K562 (cell line): ENCODE results near the gene KCNB1. TPM values are rescaled to one million over a fixed set of nuclear protein-coding genes. Genes with fewer than 3 reads are reported as not detected.

Source experiments
- ATAC-seq: fragments of 200-7000 bp; cut with Tn5 transposase; 3 replicates; pipeline ENCODE4 v1.9.1; 2020; ENCODE audit warnings: moderate library complexity
- BruUV-seq: library from RNA; stranded (reverse); fragments of 400-500 nt; replicated peaks from 2 replicates; lab custom pipeline; 2021; lab: Mats Ljungman, UMichigan
- CTCF ChIA-PET: fragments of 300-600 bp; formaldehyde crosslinking; extraction: SDS; loops from one replicate; lab custom pipeline; 2021; ENCODE audit warnings: low intra/inter-chr PET ratio; lab: Yijun Ruan, JAX
- POLR2A ChIA-PET: fragments of 300-600, 350-650 bp; sonication (Branson Sonifier 250); formaldehyde crosslinking; extraction: SDS; loops from one replicate; lab custom pipeline; 2021; ENCODE audit warnings: antibody characterized with exemption, inconsistent platforms; lab: Yijun Ruan, JAX
- DNase-seq, 4 experiments: peaks; one replicate each; pipeline versions ENCODE4 v3.0.0 to v3.0.0-alpha.2; 2011 to 2018; ENCODE audit warnings: low spot score in 3 of 4, mixed read lengths in 3 of 4; ENCODE audit errors: extremely low read depth in 1 of 4
- FAIRE-seq: peaks from 2 replicates; lab custom pipeline; 2011; peaks lifted over from hg19 to GRCh38; lab: Jason Lieb, UNC
- H2AFZ ChIP-seq: 2 replicates; pipeline ENCODE4 v1.6.0; 2011; ENCODE audit warnings: low read depth, low read length, control low read depth, inconsistent platforms
- H3K27ac ChIP-seq: fragments of 200-600 bp; 3 replicates; pipeline ENCODE4 v1.8.0; 2011; ENCODE audit warnings: low read depth, mild to moderate bottlenecking, control low read depth, inconsistent platforms, low read length, moderate library complexity, mixed read lengths; ENCODE audit errors: extremely low read depth
- H3K27me3 ChIP-seq, 2 experiments: fragments of 300-600 bp in 1 of 2; 2 replicates in 1 of 2; 3 replicates in 1 of 2; pipeline versions ENCODE4 v1.6.0 to v1.8.0; 2011; ENCODE audit warnings: inconsistent platforms in 2 of 2, low read length in 2 of 2, mild to moderate bottlenecking in 1 of 2, mixed read lengths in 1 of 2, moderate library complexity in 1 of 2; ENCODE audit not compliant: control insufficient read depth in 2 of 2, insufficient read depth in 2 of 2
- H3K36me3 ChIP-seq: fragments of 300-600 bp; 3 replicates; pipeline ENCODE4 v1.8.0; 2011; ENCODE audit warnings: mild to moderate bottlenecking, low read length, inconsistent platforms; ENCODE audit not compliant: control insufficient read depth, insufficient read depth
- H3K4me1 ChIP-seq, 2 experiments: fragments of 200-600 bp in 1 of 2; replicated peaks in 1 of 2; 2 replicates in 1 of 2; 3 replicates in 1 of 2; pipeline versions ENCODE4 v1.5.1 to v1.8.0; 2011; ENCODE audit warnings: inconsistent platforms in 2 of 2, low read length in 2 of 2, mild to moderate bottlenecking in 1 of 2, mixed read lengths in 1 of 2, moderate library complexity in 1 of 2; ENCODE audit not compliant: control insufficient read depth in 2 of 2, insufficient read depth in 2 of 2
- H3K4me2 ChIP-seq: 2 replicates; pipeline ENCODE4 v1.6.1; 2011; ENCODE audit warnings: low read length, control low read depth, inconsistent platforms, mixed read lengths; ENCODE audit not compliant: insufficient read depth
- H3K4me3 ChIP-seq: fragments of 200-600 bp; sonication (generic), shearing (Covaris generic); 2 replicates; pipeline ENCODE4 v1.5.1; 2016; ENCODE audit warnings: control low read depth, inconsistent platforms
- H3K79me2 ChIP-seq: fragments of 200-600 bp; 3 replicates; pipeline ENCODE4 v1.8.0; 2011; ENCODE audit warnings: low read length, inconsistent platforms; ENCODE audit not compliant: control insufficient read depth, insufficient read depth
- H3K9ac ChIP-seq, 2 experiments: 2 replicates each; pipeline versions ENCODE4 v1.6.0 to v1.6.1; 2011; ENCODE audit warnings: low read depth in 2 of 2, low read length in 2 of 2, control low read depth in 1 of 2, inconsistent platforms in 1 of 2, mild to moderate bottlenecking in 1 of 2, mixed read lengths in 1 of 2; ENCODE audit not compliant: insufficient read depth in 1 of 2
- H3K9me1 ChIP-seq: one replicate; pipeline ENCODE4 v1.6.0; 2011; ENCODE audit warnings: inconsistent platforms, mild to moderate bottlenecking, low read length, moderate library complexity; ENCODE audit not compliant: control insufficient read depth, insufficient read depth
- H3K9me3 ChIP-seq: replicated peaks from 2 replicates; pipeline ENCODE4 v1.5.1; 2011; ENCODE audit warnings: low read depth, low read length, inconsistent platforms; ENCODE audit not compliant: control insufficient read depth, insufficient read depth
- H4K20me1 ChIP-seq: replicated peaks from 2 replicates; pipeline ENCODE4 v1.6.1; 2011; ENCODE audit warnings: low read length, inconsistent platforms, mixed read lengths; ENCODE audit not compliant: control insufficient read depth, insufficient read depth
- EZH2 ChIP-seq: IDR thresholded peaks from 2 replicates; pipeline ENCODE4 v1.6.1; 2012; ENCODE audit warnings: low read depth, mild to moderate bottlenecking, inconsistent platforms, low read length, borderline replicate concordance
- FIP1L1 ChIP-seq: fragments of 200-400 bp; formaldehyde crosslinking; IDR thresholded peaks from 2 replicates; pipeline ENCODE4 v1.6.1; 2018; ENCODE audit warnings: mild to moderate bottlenecking, low read depth, low read length; ENCODE audit not compliant: poor library complexity, severe bottlenecking
- KDM4B ChIP-seq, 2 experiments: fragments of 450-650 bp in 1 of 2; sonication (generic) in 1 of 2; IDR thresholded peaks; 2 replicates each; pipeline ENCODE4 v1.6.1; 2016 to 2017; ENCODE audit warnings: borderline replicate concordance in 2 of 2, antibody characterized with exemption in 1 of 2, low read depth in 1 of 2, mild to moderate bottlenecking in 1 of 2
- RUNX1 ChIP-seq: sonication (generic); IDR thresholded peaks from 2 replicates; pipeline ENCODE4 v1.6.1; 2016; ENCODE audit warnings: antibody characterized with exemption, low read depth
- SIN3B ChIP-seq: fragments of 450-650 bp; IDR thresholded peaks from 2 replicates; pipeline ENCODE4 v1.6.1; 2017; ENCODE audit warnings: low read depth, mild to moderate bottlenecking, moderate library complexity
- TAF7 ChIP-seq: fragments of 450-650 bp; IDR thresholded peaks from 2 replicates; pipeline ENCODE4 v1.6.1; 2016; ENCODE audit warnings: missing genetic modification characterization, missing compliant biosample characterization
- ZNF174 ChIP-seq: fragments of 250-450 bp; sonication (Bioruptor Pico); IDR thresholded peaks from 2 replicates; pipeline ENCODE4 v1.4.0; 2020; ENCODE audit warnings: mild to moderate bottlenecking
- ZNF431 ChIP-seq: sonication (generic); formaldehyde crosslinking; IDR thresholded peaks from 2 replicates; pipeline ENCODE4 v1.8.0; 2022; ENCODE audit warnings: mild to moderate bottlenecking, missing genetic modification reagents
- WGBS: fragments of 100-300 bp; shearing (Covaris generic); methylation state at CpG from one replicate; pipeline ENCODE4 v1.1.6; 2016; ENCODE audit warnings: low coverage, mixed read lengths; ENCODE audit not compliant: insufficient coverage; ENCODE audit errors: missing lambda C conversion rate; 5-methylcytosine and 5-hydroxymethylcytosine counted together
- in situ Hi-C: fragments of 300-500 bp; cut with MboI; formaldehyde crosslinking; loops from 4 replicates; pipeline ENCODE4 v1.15.0; 2018; ENCODE audit warnings: inconsistent platforms, mixed read lengths
- intact Hi-C: fragments of 100-400 bp; cut with micrococcal nuclease; formaldehyde crosslinking; loops from 2 replicates; pipeline ENCODE4 v1.14.2; 2022
- polyA plus RNA-seq, 8 experiments: library from polyadenylated mRNA; depleted of rRNA in 4 of 8; stranded (reverse) in 5 of 8; unstranded in 3 of 8; fragments of >200 nt; fragmentation: Nextera tagmentation in 2 of 8; fragmentation: Illumina TruSeq in 1 of 8; extraction: Ambion mirVana in 2 of 8; extraction: Trizol in 1 of 8; gene quantifications; 2 replicates each; pipeline versions ENCODE4 v1.2.1 to v1.2.3, GENCODE V29; 2011 to 2014; ENCODE audit warnings: inconsistent platforms in 1 of 8, missing spikeins in 1 of 8
- total RNA-seq, 7 experiments: library from RNA; depleted of rRNA in 6 of 7; stranded (reverse); fragments of >200 nt in 6 of 7; fragmentation: Illumina TruSeq in 2 of 7; extraction: Trizol in 2 of 7; gene quantifications; 2 replicates each; pipeline versions ENCODE4 v1.2.1 to v1.2.3, GENCODE V29; 2011 to 2021; ENCODE audit warnings: low replicate concordance in 1 of 7
- TF ChIP-seq, protein P1 (sequence below), 2 experiments: IDR thresholded peaks; 2 replicates each; pipeline ENCODE4 v1.6.1; 2011; ENCODE audit warnings: borderline replicate concordance in 1 of 2, control low read depth in 1 of 2, low read depth in 1 of 2, low read length in 1 of 2, mild to moderate bottlenecking in 1 of 2, mixed read lengths in 1 of 2, moderate library complexity in 1 of 2; ENCODE audit not compliant: insufficient read depth in 1 of 2, insufficient read length in 1 of 2, poor library complexity in 1 of 2, severe bottlenecking in 1 of 2; ENCODE audit errors: extremely low read depth in 1 of 2
- TF ChIP-seq, protein P2 (sequence below): fragments of 250-450 bp; sonication (Bioruptor Pico); IDR thresholded peaks from 2 replicates; pipeline ENCODE4 v1.8.0; 2022; ENCODE audit warnings: moderate library complexity, mild to moderate bottlenecking, inconsistent platforms
- TF ChIP-seq, protein P3 (sequence below): fragments of 200-800 bp; sonication (Bioruptor generic); IDR thresholded peaks from 2 replicates; pipeline ENCODE4 v1.6.1; 2017; ENCODE audit warnings: missing genetic modification characterization, missing compliant biosample characterization
- TF ChIP-seq, protein P4 (sequence below): sonication (generic); formaldehyde crosslinking; IDR thresholded peaks from 2 replicates; pipeline ENCODE4 v1.8.1; 2023; ENCODE audit warnings: mild to moderate bottlenecking, missing genetic modification reagents
- TF ChIP-seq, protein P5 (sequence below): sonication (generic); formaldehyde crosslinking; IDR thresholded peaks from 2 replicates; pipeline ENCODE4 v1.8.0; 2022; ENCODE audit warnings: missing genetic modification reagents, mild to moderate bottlenecking, borderline replicate concordance

The KCNB1 gene
- total and polyA plus RNA-seq, 9 of the 15 experiments (the other 6 are each of a cell fraction or from before 2014, with no cell fraction given) = 0.01 to 0.06 TPM; not detected in 7

DNA sequence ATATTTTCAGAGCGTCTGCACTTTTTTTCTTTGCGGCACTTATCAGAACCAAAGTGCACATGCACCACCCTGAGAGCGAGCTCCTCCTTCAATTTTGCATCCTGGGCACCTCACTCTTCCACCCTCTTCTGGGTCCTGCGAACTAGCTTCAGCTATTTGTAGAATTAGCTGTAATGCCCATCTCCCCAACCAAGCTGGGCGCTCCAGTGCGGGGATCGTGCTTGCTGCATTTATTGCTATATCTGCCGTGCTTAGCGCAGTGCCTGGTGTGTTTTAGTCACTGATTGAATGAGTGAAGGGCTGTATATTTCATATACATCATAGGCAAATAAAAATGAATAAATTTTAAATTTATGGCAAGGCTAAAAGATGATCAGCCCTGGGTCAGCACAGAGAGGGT is 75.8 kb downstream of the KCNB1 start:
- Histone ChIP-seq H2AFZ (no peak overlapping the region), H3K9me1 (no peaks in the 10 kb centered on the region), H3K4me3 (no peak overlapping the region), H3K27me3 (peaks cover 35 to 61% of the 10 kb centered on the region in 2 experiments), H3K4me1 (peaks cover 0 to 2% of the 10 kb centered on the region in 2 experiments; a peak in 2 of 5 replicates), H3K9ac (no peak overlapping the region), H3K4me2 (no peak overlapping the region), H4K20me1 (peaks cover 3% of the 10 kb centered on the region), H3K9me3 (no peaks in the 10 kb centered on the region), H3K79me2 (no peaks in the 10 kb centered on the region), H3K36me3 (no peaks in the 10 kb centered on the region), H3K27ac (no peak overlapping the region)
- no peak for FAIRE-seq
- DNase-seq = no peak
- BruUV-seq = no TSS peak
- intact Hi-C loops (no loop called here), in situ Hi-C loops (no loop called here)
- ChIA-PET POLR2A (interaction anchor here (0.6 to 2.2 kb wide), 2 partner anchors 10 to 21 kb away, joined by 3 to 7 read pairs; no protein-coding TSS in a partner anchor), CTCF (no interaction called here)
- no peak for ATAC-seq
- 0% methylated on average over 9 of the region's 9 CpGs for WGBS
- TF ChIP-seq KDM4B (IDR thresholded peaks at IDR 0.05; ENCODE audit: borderline replicate concordance in 2 of 2, low read depth in 1 of 2) (no peak), ZNF174 (no peak), SIN3B (no peak), RUNX1 (no peak), TAF7 (tag) (no peak), EZH2 (no peak), ZNF431 (CRISPR knock-in tag) (no peak), FIP1L1 (no peak)
- TF ChIP-seq, protein P1, sequence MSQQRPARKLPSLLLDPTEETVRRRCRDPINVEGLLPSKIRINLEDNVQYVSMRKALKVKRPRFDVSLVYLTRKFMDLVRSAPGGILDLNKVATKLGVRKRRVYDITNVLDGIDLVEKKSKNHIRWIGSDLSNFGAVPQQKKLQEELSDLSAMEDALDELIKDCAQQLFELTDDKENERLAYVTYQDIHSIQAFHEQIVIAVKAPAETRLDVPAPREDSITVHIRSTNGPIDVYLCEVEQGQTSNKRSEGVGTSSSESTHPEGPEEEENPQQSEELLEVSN (IDR thresholded peaks at IDR 0.05; ENCODE audit: borderline replicate concordance in 1 of 2, extremely low read depth in 1 of 2, insufficient read depth in 1 of 2, insufficient read length in 1 of 2, low read depth in 1 of 2, low read length in 1 of 2, poor library complexity in 1 of 2, severe bottlenecking in 1 of 2) = no peak
- TF ChIP-seq, protein P2, sequence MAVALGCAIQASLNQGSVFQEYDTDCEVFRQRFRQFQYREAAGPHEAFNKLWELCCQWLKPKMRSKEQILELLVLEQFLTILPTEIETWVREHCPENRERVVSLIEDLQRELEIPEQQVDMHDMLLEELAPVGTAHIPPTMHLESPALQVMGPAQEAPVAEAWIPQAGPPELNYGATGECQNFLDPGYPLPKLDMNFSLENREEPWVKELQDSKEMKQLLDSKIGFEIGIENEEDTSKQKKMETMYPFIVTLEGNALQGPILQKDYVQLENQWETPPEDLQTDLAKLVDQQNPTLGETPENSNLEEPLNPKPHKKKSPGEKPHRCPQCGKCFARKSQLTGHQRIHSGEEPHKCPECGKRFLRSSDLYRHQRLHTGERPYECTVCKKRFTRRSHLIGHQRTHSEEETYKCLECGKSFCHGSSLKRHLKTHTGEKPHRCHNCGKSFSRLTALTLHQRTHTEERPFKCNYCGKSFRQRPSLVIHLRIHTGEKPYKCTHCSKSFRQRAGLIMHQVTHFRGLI = no peak
- TF ChIP-seq, protein P3, sequence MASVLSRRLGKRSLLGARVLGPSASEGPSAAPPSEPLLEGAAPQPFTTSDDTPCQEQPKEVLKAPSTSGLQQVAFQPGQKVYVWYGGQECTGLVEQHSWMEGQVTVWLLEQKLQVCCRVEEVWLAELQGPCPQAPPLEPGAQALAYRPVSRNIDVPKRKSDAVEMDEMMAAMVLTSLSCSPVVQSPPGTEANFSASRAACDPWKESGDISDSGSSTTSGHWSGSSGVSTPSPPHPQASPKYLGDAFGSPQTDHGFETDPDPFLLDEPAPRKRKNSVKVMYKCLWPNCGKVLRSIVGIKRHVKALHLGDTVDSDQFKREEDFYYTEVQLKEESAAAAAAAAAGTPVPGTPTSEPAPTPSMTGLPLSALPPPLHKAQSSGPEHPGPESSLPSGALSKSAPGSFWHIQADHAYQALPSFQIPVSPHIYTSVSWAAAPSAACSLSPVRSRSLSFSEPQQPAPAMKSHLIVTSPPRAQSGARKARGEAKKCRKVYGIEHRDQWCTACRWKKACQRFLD (CRISPR knock-in tag) = no peak
- TF ChIP-seq, protein P4, sequence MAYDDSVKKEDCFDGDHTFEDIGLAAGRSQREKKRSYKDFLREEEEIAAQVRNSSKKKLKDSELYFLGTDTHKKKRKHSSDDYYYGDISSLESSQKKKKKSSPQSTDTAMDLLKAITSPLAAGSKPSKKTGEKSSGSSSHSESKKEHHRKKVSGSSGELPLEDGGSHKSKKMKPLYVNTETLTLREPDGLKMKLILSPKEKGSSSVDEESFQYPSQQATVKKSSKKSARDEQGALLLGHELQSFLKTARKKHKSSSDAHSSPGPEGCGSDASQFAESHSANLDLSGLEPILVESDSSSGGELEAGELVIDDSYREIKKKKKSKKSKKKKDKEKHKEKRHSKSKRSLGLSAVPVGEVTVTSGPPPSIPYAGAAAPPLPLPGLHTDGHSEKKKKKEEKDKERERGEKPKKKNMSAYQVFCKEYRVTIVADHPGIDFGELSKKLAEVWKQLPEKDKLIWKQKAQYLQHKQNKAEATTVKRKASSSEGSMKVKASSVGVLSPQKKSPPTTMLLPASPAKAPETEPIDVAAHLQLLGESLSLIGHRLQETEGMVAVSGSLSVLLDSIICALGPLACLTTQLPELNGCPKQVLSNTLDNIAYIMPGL (CRISPR knock-in tag) = no peak
- TF ChIP-seq, protein P5, sequence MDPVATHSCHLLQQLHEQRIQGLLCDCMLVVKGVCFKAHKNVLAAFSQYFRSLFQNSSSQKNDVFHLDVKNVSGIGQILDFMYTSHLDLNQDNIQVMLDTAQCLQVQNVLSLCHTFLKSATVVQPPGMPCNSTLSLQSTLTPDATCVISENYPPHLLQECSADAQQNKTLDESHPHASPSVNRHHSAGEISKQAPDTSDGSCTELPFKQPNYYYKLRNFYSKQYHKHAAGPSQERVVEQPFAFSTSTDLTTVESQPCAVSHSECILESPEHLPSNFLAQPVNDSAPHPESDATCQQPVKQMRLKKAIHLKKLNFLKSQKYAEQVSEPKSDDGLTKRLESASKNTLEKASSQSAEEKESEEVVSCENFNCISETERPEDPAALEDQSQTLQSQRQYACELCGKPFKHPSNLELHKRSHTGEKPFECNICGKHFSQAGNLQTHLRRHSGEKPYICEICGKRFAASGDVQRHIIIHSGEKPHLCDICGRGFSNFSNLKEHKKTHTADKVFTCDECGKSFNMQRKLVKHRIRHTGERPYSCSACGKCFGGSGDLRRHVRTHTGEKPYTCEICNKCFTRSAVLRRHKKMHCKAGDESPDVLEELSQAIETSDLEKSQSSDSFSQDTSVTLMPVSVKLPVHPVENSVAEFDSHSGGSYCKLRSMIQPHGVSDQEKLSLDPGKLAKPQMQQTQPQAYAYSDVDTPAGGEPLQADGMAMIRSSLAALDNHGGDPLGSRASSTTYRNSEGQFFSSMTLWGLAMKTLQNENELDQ (CRISPR knock-in tag) = no peak
